GM12873 (cell line): ENCODE data around the gene OR2H2.

ENCODE experiments used
- TF ChIP-seq, protein P1 (sequence below): IDR thresholded peaks from 2 replicates; pipeline ENCODE4 v1.5.1; 2012; ENCODE audit warnings: low read depth, mild to moderate bottlenecking, moderate library complexity, low read length, control low read depth; ENCODE audit not compliant: insufficient read depth; ENCODE audit errors: missing control alignments

OR2H2 gene

GRCh38 chr6:29631209-29631810 is 46.4 kb downstream of the OR2H2 start:
- TF ChIP-seq, protein P1, sequence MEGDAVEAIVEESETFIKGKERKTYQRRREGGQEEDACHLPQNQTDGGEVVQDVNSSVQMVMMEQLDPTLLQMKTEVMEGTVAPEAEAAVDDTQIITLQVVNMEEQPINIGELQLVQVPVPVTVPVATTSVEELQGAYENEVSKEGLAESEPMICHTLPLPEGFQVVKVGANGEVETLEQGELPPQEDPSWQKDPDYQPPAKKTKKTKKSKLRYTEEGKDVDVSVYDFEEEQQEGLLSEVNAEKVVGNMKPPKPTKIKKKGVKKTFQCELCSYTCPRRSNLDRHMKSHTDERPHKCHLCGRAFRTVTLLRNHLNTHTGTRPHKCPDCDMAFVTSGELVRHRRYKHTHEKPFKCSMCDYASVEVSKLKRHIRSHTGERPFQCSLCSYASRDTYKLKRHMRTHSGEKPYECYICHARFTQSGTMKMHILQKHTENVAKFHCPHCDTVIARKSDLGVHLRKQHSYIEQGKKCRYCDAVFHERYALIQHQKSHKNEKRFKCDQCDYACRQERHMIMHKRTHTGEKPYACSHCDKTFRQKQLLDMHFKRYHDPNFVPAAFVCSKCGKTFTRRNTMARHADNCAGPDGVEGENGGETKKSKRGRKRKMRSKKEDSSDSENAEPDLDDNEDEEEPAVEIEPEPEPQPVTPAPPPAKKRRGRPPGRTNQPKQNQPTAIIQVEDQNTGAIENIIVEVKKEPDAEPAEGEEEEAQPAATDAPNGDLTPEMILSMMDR = no peak

DNA sequence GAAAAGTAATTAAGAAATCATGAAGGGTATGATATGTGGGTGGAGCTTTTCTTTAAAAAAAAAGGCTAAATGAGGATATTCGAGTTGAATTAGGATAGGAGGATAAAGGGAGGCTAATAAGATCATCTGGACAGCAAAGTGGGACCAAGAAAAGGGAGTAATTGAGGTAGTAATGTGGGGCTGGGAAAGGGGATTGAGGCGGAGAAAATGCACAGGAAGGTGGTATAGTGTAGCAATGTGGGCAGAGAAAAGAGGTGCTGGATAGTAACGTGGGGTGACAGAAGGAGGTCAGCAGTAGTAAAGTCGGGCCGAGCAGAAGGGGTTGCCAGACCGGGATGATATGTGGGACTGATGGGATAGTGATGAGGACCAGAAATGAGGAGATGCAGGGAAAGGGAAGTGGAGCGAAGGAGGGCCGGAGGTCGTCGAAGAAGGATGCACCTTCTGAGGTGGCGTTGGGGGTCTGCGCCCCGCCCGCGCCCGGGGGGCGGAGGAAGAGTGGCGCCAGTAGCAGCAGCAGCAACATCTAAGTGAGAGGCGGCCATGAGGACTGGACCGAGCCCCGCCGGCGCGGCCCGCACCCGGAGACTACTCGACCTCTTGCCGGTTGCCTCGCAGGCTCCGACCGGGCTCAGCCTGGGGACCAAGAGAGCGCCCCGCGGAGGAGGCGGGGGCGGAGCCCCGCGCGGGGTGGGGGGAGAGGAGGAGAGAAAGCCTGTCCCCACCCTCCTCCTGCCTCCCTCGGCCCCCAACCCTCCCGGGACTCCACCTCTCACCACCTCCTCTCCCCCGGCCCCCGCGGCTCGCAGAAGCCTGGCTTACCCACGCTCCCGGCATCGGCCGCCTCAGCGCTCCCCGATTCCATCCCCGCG is 47.2 kb downstream of the OR2H2 start:
- TF ChIP-seq, protein P1 = no peak

- TF ChIP-seq, protein P1 = no peak
Observed at GRCh38 chr6:29632789-29633533, 48.0 kb downstream of the OR2H2 start, which contains the start of gene GABBR1. Gene GABBR1, minus strand, starts transcription at chr6:29633183. Its CDS starts 798 bp downstream, at chr6:29632385.

- TF ChIP-seq, protein P1 = no peak
Observed at GRCh38 chr6:29633534-29633905, 48.6 kb downstream of the OR2H2 start.

DNA sequence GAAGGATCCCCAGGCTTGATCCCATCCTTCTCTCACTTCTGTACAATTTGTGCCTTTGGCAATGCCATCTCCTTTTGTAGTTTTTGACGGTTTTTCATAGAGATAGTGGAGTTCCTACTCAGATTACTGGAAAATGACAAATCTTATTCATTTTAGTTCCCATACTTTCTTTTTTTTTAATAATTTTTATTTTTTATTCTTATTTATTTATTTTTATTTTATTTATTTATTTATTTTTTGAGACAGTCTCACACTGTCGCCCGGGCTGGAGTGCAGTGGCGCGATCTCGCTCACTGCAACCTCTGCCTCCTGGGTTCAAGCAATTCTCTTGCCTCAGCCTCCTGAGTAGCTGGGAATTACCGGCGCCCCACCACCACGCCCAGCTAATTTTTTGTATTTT is 52.3 kb downstream of the OR2H2 start:
- TF ChIP-seq, protein P1 = no peak
